Endothelial cell of umbilical vein (primary cell): ENCODE measurements around the gene EXT2. TPM values are rescaled to one million over a fixed set of nuclear protein-coding genes. Genes with fewer than 3 reads are reported as not detected.

Experiments used
- BruUV-seq: library from RNA; stranded (reverse); fragments of 400-500 nt; replicated peaks from 2 replicates; lab custom pipeline; 2021; lab: Mats Ljungman, UMichigan
- CTCF ChIA-PET: fragments of 300-600, 350-600 bp; sonication (Branson Sonifier 250); formaldehyde crosslinking; loops from one replicate; lab custom pipeline; 2021; ENCODE audit warnings: antibody characterized with exemption, inconsistent platforms; lab: Charles Lee
- POLR2A ChIA-PET: fragments of 300-600, 350-600 bp; sonication (Branson Sonifier 250); formaldehyde crosslinking; loops from one replicate; lab custom pipeline; 2021; ENCODE audit warnings: antibody characterized with exemption, inconsistent platforms; lab: Charles Lee
- DNase-seq: peaks from one replicate; pipeline ENCODE4 v3.0.0-alpha.2; 2011; ENCODE audit warnings: low read depth, low spot score
- FAIRE-seq: peaks from 2 replicates; lab custom pipeline; 2011; peaks lifted over from hg19 to GRCh38; lab: Jason Lieb, UNC
- H2AFZ ChIP-seq: 2 replicates; pipeline ENCODE4 v1.6.0; 2012; ENCODE audit warnings: low read depth, low read length, control low read depth, inconsistent platforms
- H3K27ac ChIP-seq: 2 replicates; pipeline ENCODE4 v1.5.1; 2011; ENCODE audit warnings: low read depth, mild to moderate bottlenecking, control low read depth, low read length, moderate library complexity; ENCODE audit not compliant: insufficient read depth
- H3K27me3 ChIP-seq, 2 experiments: 2 replicates each; pipeline versions ENCODE4 v1.6.0 to v1.6.1; 2011; ENCODE audit warnings: low read length in 2 of 2, mixed read lengths in 1 of 2; ENCODE audit not compliant: control insufficient read depth in 2 of 2, insufficient read depth in 2 of 2
- H3K36me3 ChIP-seq, 2 experiments: 2 replicates in 1 of 2; 3 replicates in 1 of 2; pipeline ENCODE4 v1.5.1; 2011; ENCODE audit warnings: low read length in 2 of 2, mild to moderate bottlenecking in 1 of 2, moderate library complexity in 1 of 2; ENCODE audit not compliant: control insufficient read depth in 2 of 2, insufficient read depth in 2 of 2; ENCODE audit errors: extremely low read depth in 1 of 2
- H3K4me1 ChIP-seq: 3 replicates; pipeline ENCODE4 v1.5.1; 2011; ENCODE audit warnings: mild to moderate bottlenecking, low read length; ENCODE audit not compliant: control insufficient read depth, insufficient read depth; ENCODE audit errors: extremely low read depth
- H3K4me2 ChIP-seq: 2 replicates; pipeline ENCODE4 v1.6.1; 2011; ENCODE audit warnings: low read length, control low read depth, mixed read lengths; ENCODE audit not compliant: insufficient read depth
- H3K4me3 ChIP-seq, 3 experiments: fragments of 200-600 bp in 1 of 3; sonication (generic), shearing (Covaris generic) in 1 of 3; replicated peaks in 1 of 3; 2 replicates each; pipeline ENCODE4 v1.5.1; 2011 to 2016; ENCODE audit warnings: control low read depth in 3 of 3, low read length in 3 of 3, mild to moderate bottlenecking in 2 of 3, inconsistent platforms in 1 of 3, low read depth in 1 of 3, moderate library complexity in 1 of 3; ENCODE audit not compliant: insufficient read depth in 1 of 3
- H3K79me2 ChIP-seq: 2 replicates; pipeline ENCODE4 v1.6.0; 2012; ENCODE audit warnings: low read length, inconsistent platforms; ENCODE audit not compliant: control insufficient read depth, insufficient read depth
- H3K9ac ChIP-seq: replicated peaks from 2 replicates; pipeline ENCODE3; 2011; ENCODE audit warnings: low read length, control low read depth; ENCODE audit not compliant: insufficient read depth; ENCODE audit errors: extremely low read depth
- H3K9me1 ChIP-seq: replicated peaks from 3 replicates; pipeline ENCODE4 v1.6.0; 2011; ENCODE audit warnings: mild to moderate bottlenecking, low read length; ENCODE audit not compliant: control insufficient read depth, insufficient read depth; ENCODE audit errors: extremely low read depth
- H3K9me3 ChIP-seq: replicated peaks from 2 replicates; pipeline ENCODE4 v1.5.1; 2012; ENCODE audit warnings: low read length, inconsistent platforms; ENCODE audit not compliant: control insufficient read depth, insufficient read depth
- H4K20me1 ChIP-seq: replicated peaks from 2 replicates; pipeline ENCODE3; 2011; ENCODE audit warnings: mild to moderate bottlenecking, low read length; ENCODE audit not compliant: control insufficient read depth, insufficient read depth; ENCODE audit errors: extremely low read depth
- FOS ChIP-seq: IDR thresholded peaks from 2 replicates; pipeline ENCODE4 v1.6.1; 2011; ENCODE audit warnings: mild to moderate bottlenecking, low read length, moderate library complexity, borderline replicate concordance; ENCODE audit not compliant: insufficient read depth
- GATA2 ChIP-seq: IDR thresholded peaks from 2 replicates; pipeline ENCODE4 v1.7.0; 2011; ENCODE audit warnings: low read depth, mild to moderate bottlenecking, moderate library complexity, mixed read lengths, low read length; ENCODE audit not compliant: insufficient read length, insufficient read depth
- JUN ChIP-seq: IDR thresholded peaks from 2 replicates; pipeline ENCODE4 v1.6.1; 2011; ENCODE audit warnings: borderline replicate concordance, low read depth; ENCODE audit not compliant: insufficient read length, insufficient read depth
- MYC ChIP-seq: IDR thresholded peaks from one replicate; pipeline ENCODE4 v1.6.1; 2011; ENCODE audit warnings: mild to moderate bottlenecking, low read depth, low read length
- POLR2A ChIP-seq: IDR thresholded peaks from 2 replicates; pipeline ENCODE4 v1.6.1; 2012; ENCODE audit warnings: low read depth, mild to moderate bottlenecking, control low read depth, low read length
- POLR2AphosphoS5 ChIP-seq: IDR thresholded peaks from 2 replicates; pipeline ENCODE4 v1.6.1; 2012; ENCODE audit warnings: low read depth, mild to moderate bottlenecking, control low read depth, low read length, moderate library complexity; ENCODE audit not compliant: insufficient read depth
- dilution Hi-C: fragments of 300-500 bp; cut with MboI; formaldehyde crosslinking; loops from one replicate; pipeline ENCODE4 v1.15.0; 2019; ENCODE audit warnings: low sequenced_read_pairs; ENCODE audit not compliant: extremely low pct_ligation_motif_present
- intact Hi-C: fragments of 100-400 bp; cut with micrococcal nuclease; formaldehyde crosslinking; loops from one replicate; pipeline ENCODE4 v1.10.0; 2022
- polyA plus RNA-seq, 4 experiments: library from polyadenylated mRNA; depleted of rRNA in 3 of 4; stranded (reverse) in 3 of 4; unstranded in 1 of 4; fragments of >200 nt; gene quantifications; 2 replicates each; pipeline versions ENCODE4 v1.2.1 to v1.2.3, GENCODE V29; 2011 to 2012; ENCODE audit warnings: missing spikeins in 1 of 4
- total RNA-seq: library from RNA; stranded (reverse); gene quantifications from 2 replicates; pipeline ENCODE4 v1.2.3, GENCODE V29; 2021
- TF ChIP-seq, protein P1 (sequence below), 2 donors: IDR thresholded peaks; 1 replicate in 1 of 2; 2 replicates in 1 of 2; pipeline ENCODE4 v1.5.1; 2011; ENCODE audit warnings: low read length in 2 of 2, mild to moderate bottlenecking in 2 of 2, moderate library complexity in 2 of 2, control low read depth in 1 of 2, inconsistent platforms in 1 of 2, low read depth in 1 of 2; ENCODE audit not compliant: insufficient read depth in 1 of 2; ENCODE audit errors: extremely low read depth in 1 of 2

Gene EXT2
- total and polyA plus RNA-seq, 2 donors (not counting 3 experiments of a cell fraction or from before 2014, with no cell fraction given): 50.9 to 60.3 TPM

DNA sequence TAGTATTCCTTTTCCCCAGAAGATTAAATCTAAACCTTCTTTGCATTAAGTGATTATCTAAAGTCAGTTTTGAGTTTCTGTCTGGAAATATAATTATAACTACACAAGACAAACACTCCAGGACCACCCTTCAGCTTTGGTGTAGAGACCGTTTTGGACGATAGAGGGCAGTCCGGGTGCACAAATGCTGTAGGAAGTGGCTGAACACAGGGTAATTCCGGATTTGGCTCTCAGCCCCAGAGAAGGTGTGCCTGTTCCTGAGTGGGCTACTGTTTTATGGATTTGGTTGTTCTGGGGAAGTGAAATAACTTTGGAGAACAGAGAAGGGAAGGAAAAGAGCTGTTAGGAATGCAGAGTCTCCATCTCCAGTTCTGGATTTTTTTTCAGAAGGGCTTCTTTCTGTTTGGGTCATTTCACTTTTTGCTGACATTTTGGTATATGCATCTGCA, 14.8 kb downstream of the EXT2 start:
- Histone ChIP-seq H3K27ac (no peak overlapping the region), H3K4me1 (no peaks in the 10 kb centered on the region), H3K9ac (no peak overlapping the region), H3K27me3 (no peaks in the 10 kb centered on the region), H3K9me1 (no peaks in the 10 kb centered on the region), H3K4me3 (no peak overlapping the region), H3K36me3 (peaks cover 0 to 8% of the 10 kb centered on the region in 2 experiments), H3K9me3 (no peaks in the 10 kb centered on the region), H3K79me2 (no peaks in the 10 kb centered on the region), H2AFZ (no peak overlapping the region), H3K4me2 (no peak overlapping the region), H4K20me1 (no peaks in the 10 kb centered on the region)
- ChIA-PET POLR2A (no interaction called here), CTCF (interaction anchor here (0.5 to 2.4 kb wide), 20 partner anchors 8 to 507 kb away, joined by 3 to 35 read pairs (median 4); partner anchors contain the start of gene EXT2)
- FAIRE-seq: peak; percentile 93
- peak; percentile 74 for DNase-seq
- TF ChIP-seq POLR2AphosphoS5: no peak
- TF ChIP-seq, protein P1, sequence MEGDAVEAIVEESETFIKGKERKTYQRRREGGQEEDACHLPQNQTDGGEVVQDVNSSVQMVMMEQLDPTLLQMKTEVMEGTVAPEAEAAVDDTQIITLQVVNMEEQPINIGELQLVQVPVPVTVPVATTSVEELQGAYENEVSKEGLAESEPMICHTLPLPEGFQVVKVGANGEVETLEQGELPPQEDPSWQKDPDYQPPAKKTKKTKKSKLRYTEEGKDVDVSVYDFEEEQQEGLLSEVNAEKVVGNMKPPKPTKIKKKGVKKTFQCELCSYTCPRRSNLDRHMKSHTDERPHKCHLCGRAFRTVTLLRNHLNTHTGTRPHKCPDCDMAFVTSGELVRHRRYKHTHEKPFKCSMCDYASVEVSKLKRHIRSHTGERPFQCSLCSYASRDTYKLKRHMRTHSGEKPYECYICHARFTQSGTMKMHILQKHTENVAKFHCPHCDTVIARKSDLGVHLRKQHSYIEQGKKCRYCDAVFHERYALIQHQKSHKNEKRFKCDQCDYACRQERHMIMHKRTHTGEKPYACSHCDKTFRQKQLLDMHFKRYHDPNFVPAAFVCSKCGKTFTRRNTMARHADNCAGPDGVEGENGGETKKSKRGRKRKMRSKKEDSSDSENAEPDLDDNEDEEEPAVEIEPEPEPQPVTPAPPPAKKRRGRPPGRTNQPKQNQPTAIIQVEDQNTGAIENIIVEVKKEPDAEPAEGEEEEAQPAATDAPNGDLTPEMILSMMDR (IDR thresholded peaks at IDR 0.05; ENCODE audit: extremely low read depth in 1 of 2, insufficient read depth in 1 of 2, low read depth in 1 of 2, low read length in 2 of 2): peak; percentile 76 to 79
- no TSS peak for BruUV-seq
- dilution Hi-C loops (no loop called here), intact Hi-C loops (loop anchor here (1.0 to 10.0 kb wide), 4 partner anchors 16 to 505 kb away; no protein-coding TSS in a partner anchor)

DNA sequence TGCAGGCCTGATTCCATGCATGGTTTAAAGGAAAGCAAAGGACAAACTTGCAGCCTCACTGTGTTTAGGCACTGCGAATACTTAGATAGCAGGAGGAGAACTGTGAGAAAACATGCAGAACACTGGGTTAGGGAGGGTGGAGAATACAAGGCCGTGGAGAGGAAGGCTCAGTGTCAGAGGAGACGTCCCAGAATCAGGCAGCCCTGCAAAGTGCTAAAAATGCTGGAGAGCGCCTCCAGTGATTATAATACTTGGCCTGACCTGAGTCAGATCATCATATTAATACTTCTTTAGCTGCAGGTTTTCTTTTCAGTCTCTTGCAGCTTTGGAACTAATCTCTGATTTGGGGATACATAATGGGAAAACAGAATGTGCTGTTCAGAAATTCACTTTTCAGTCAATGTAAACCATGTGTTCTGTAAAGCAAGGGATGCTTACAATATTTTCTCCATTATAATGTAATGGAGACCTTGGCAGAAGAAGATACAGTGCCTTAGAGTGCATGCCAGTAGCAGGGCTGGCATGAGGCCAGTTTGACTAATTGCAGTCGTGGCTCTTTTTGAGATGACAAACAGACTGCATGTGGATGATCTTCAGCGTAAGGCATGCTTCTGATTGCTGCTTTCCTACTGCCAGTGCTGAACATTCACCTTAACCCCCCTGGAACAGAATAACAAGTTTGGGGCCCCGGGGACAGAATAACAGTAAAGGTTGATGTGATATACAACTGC, 16.8 kb downstream of the EXT2 start:
- no peaks in the 10 kb centered on the region for H3K27me3 ChIP-seq
- no peaks in the 10 kb centered on the region for H3K4me1 ChIP-seq
- FAIRE-seq (no peak), DNase-seq (no peak)
- intact Hi-C loops (loop anchor here (10.0 kb wide), 1 partner anchor 503 kb away; no protein-coding TSS in a partner anchor), dilution Hi-C loops (no loop called here)
- no peak overlapping the region for H3K4me2 ChIP-seq
- H3K36me3 ChIP-seq: peaks cover 0 to 8% of the 10 kb centered on the region in 2 experiments
- H4K20me1 ChIP-seq: no peaks in the 10 kb centered on the region
- no peak overlapping the region for H3K27ac ChIP-seq
- no peak for TF ChIP-seq POLR2A
- no peak for TF ChIP-seq JUN
- TF ChIP-seq FOS: no peak
- TF ChIP-seq MYC: no peak
- TF ChIP-seq GATA2: no peak
- H2AFZ ChIP-seq: no peak overlapping the region
- CTCF ChIA-PET: interaction anchor here (2.1 kb wide), 1 partner anchor 18 kb away, joined by 8 read pairs; no protein-coding TSS in a partner anchor
- no peak overlapping the region for H3K4me3 ChIP-seq
- no peaks in the 10 kb centered on the region for H3K9me3 ChIP-seq
- H3K9ac ChIP-seq: no peak overlapping the region
- H3K9me1 ChIP-seq: no peaks in the 10 kb centered on the region
- no peaks in the 10 kb centered on the region for H3K79me2 ChIP-seq
- no TSS peak for BruUV-seq
- POLR2A ChIA-PET: no interaction called here
